ENCODE measurements around the gene C11orf68. TPM values are rescaled to one million over a fixed set of nuclear protein-coding genes. Genes with fewer than 3 reads are reported as not detected.

The C11orf68 gene
- total RNA-seq, 1 experiment from 2014 or later = 36.5 TPM

GRCh38 chr11:65928667-65929066 is 9.8 kb upstream of the C11orf68 start:
- Histone ChIP-seq H3K36me3 (ENCODE audit: low read depth) (no peaks in the 10 kb centered on the region), H2AFZ (no peak overlapping the region), H3K4me1 (replicated peaks; ENCODE audit: insufficient read depth) (no peaks in the 10 kb centered on the region), H3K79me2 (ENCODE audit: low read depth) (no peaks in the 10 kb centered on the region), H3K27me3 (ENCODE audit: insufficient read depth, low read depth) (no peaks in the 10 kb centered on the region), H3F3A (ENCODE audit: insufficient read depth, low read depth) (peaks cover 18% of the 10 kb centered on the region; the same call in 1 of the 2 replicates), H3K9me3 (ENCODE audit: insufficient read depth, low read depth) (no peaks in the 10 kb centered on the region), H3K27ac (no peak overlapping the region), H3K9me2 (ENCODE audit: insufficient read depth) (no peaks in the 10 kb centered on the region), H3K4me3 (no peak overlapping the region), H3K4me2 (no peak overlapping the region), H4K20me1 (ENCODE audit: insufficient read depth) (no peaks in the 10 kb centered on the region)
- ChIA-PET CTCF (no interaction called here), POLR2A (ENCODE audit: unreplicated experiment) (interaction anchor here (0.5 kb wide), 1 partner anchor 217 kb away, joined by 21 read pairs; no protein-coding TSS in a partner anchor)
- TF ChIP-seq EZH2 (IDR thresholded peaks at IDR 0.05; ENCODE audit: low read depth) = no peak
- no peak for TF ChIP-seq CTCF (conservative IDR thresholded peaks at IDR 0.05)
- intact Hi-C loops (cut with micrococcal nuclease; ENCODE audit: unreplicated experiment) = no loop called here
- no peak for DNase-seq
- BruUV-seq (replicated peaks) = no TSS peak

GRCh38 chr11:65927904-65928397 is 9.1 kb upstream of the C11orf68 start:
- Histone ChIP-seq H3K9me3 (ENCODE audit: insufficient read depth, low read depth) (no peaks in the 10 kb centered on the region), H3K36me3 (ENCODE audit: low read depth) (no peaks in the 10 kb centered on the region), H3K4me3 (no peak overlapping the region), H3F3A (ENCODE audit: insufficient read depth, low read depth) (peaks cover 18% of the 10 kb centered on the region; the same call in 1 of the 2 replicates), H3K27ac (no peak overlapping the region), H3K9me2 (ENCODE audit: insufficient read depth) (no peaks in the 10 kb centered on the region), H3K4me1 (replicated peaks; ENCODE audit: insufficient read depth) (no peaks in the 10 kb centered on the region), H4K20me1 (ENCODE audit: insufficient read depth) (no peaks in the 10 kb centered on the region), H3K4me2 (no peak overlapping the region), H3K79me2 (ENCODE audit: low read depth) (no peaks in the 10 kb centered on the region), H3K27me3 (ENCODE audit: insufficient read depth, low read depth) (no peaks in the 10 kb centered on the region), H2AFZ (no peak overlapping the region)
- BruUV-seq (replicated peaks) = no TSS peak
- POLR2A ChIA-PET (ENCODE audit: unreplicated experiment) = no interaction called here
- intact Hi-C loops (cut with micrococcal nuclease; ENCODE audit: unreplicated experiment) = no loop called here
- no peak for DNase-seq
- no peak for TF ChIP-seq CTCF (conservative IDR thresholded peaks at IDR 0.05)
- no peak for TF ChIP-seq EZH2 (IDR thresholded peaks at IDR 0.05; ENCODE audit: low read depth)
- CTCF ChIA-PET = no interaction called here

- intact Hi-C loops (cut with micrococcal nuclease; ENCODE audit: unreplicated experiment) = no loop called here
- Histone ChIP-seq H3K27ac (no peak overlapping the region), H3K36me3 (ENCODE audit: low read depth) (peaks cover 6% of the 10 kb centered on the region; the same call in 1 of the 2 replicates), H3K4me1 (replicated peaks; ENCODE audit: insufficient read depth) (peaks cover 6% of the 10 kb centered on the region), H4K20me1 (ENCODE audit: insufficient read depth) (no peaks in the 10 kb centered on the region), H3F3A (ENCODE audit: insufficient read depth, low read depth) (peaks cover 20% of the 10 kb centered on the region; the same call in 1 of the 2 replicates), H3K79me2 (ENCODE audit: low read depth) (peaks cover 5% of the 10 kb centered on the region), H3K4me2 (no peak overlapping the region), H3K4me3 (no peak overlapping the region), H2AFZ (no peak overlapping the region), H3K9me2 (ENCODE audit: insufficient read depth) (no peaks in the 10 kb centered on the region), H3K9me3 (ENCODE audit: insufficient read depth, low read depth) (no peaks in the 10 kb centered on the region), H3K27me3 (ENCODE audit: insufficient read depth, low read depth) (no peaks in the 10 kb centered on the region)
- no peak for DNase-seq
- no TSS peak for BruUV-seq (replicated peaks)
- ChIA-PET POLR2A (ENCODE audit: unreplicated experiment) (interaction anchor here (0.5 kb wide), 1 partner anchor 11 kb away, joined by 11 read pairs; no protein-coding TSS in a partner anchor), CTCF (no interaction called here)
- no peak for TF ChIP-seq CTCF (conservative IDR thresholded peaks at IDR 0.05)
- no peak for TF ChIP-seq EZH2 (IDR thresholded peaks at IDR 0.05; ENCODE audit: low read depth)
Observed at GRCh38 chr11:65925397-65925796, 6.5 kb upstream of the C11orf68 start.
